Stimulated activated CD4-positive, alpha-beta T cell treated with anti-CD3 and anti-CD28 coated beads, Interleukin-4, amount 100 ng/mL, for 1 hour (primary cell): ENCODE results near the gene DPEP1.
A peak's percentile ranks its signal among the peaks of the same experiment; 100 is the strongest.
"Not testable (repeated sequence)": the region's sequence is repeated elsewhere in the genome, so short reads cannot be mapped to it uniquely, and the experiment has no call there.

ENCODE experiments used
- DNase-seq: peaks from one replicate; pipeline ENCODE4 v3.0.0-alpha.2; 2020

DPEP1 gene

DNA sequence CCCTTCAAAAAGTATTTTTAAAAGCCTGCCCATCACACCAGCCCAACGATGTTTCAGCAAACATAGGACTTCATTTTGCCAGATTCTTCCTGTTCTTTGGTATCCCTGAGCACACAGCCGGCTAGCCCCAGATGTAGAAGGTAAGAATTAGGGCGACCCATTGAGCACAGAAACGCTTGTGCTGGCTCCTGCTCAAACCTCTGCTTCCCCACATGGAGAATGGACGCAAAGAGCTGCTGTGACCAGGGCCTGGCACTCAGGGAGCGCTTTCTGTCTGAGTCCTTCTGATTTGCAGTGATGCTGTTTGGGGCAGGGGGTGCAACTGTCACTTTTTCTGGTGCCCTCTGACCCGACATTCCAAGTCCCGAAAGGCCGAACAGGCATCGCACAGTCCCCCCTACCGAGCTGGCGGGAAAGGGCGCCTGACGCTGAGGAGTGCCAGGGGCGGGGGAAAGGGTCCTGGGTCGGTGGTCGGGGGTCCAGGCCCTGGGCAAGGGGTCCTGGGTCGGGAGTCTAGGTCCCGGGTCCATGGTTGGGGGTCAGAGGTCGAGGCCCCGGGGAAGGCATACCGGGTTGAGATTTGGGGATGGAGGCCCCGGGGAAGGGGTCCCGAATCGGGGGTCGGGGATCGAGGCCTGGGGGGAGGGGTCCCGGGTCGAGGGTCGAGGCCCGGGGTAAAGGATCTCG, 43.1 kb downstream of the DPEP1 start:
- no peak for DNase-seq

DNA sequence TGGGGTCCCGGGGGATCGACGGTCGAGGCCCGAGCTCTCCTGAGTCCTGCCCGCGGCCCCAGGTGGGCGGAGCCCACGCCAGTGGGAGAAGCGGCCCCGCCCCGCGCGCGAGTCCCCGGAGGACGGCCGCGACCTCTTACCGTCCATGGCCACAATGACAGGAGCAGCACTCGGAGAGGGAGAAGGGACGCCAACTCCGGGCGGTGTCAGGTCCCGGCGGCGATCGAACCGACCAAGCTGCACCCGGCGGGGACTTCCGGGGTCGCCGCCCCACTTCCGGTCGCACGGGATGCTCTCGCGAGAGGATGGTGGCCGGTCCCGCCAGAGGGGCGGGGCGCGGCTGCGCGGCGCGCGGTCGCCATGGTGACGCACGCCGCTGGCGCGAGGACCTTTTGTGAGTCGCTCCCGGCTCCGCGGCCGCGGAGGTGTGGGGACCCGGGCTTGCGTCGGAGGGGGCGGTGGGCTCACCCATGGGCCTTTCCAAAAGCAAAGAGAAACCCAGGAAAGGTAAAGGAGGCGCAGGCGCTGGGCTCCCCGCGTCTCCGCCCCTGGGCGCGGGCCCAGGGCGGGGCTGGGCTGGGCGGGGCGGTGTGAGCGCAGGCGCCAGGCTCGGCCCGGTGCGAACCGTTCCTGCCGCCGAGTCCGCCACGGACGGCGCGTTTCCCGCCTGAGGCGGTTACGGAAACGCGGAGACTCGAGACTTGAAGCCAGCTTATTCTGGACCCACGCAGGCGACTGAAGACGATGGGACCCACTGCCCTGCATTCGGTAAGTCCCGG, 44.2 kb downstream of the DPEP1 start, which contains the start of the genes CHMP1A and SPATA33:
Gene CHMP1A, minus strand, starts transcription at position 267 of the 779 bp plus-strand sequence. Its CDS starts 120 bp downstream, at position 147.
Gene SPATA33, plus strand, starts transcription at position 395 of the 779 bp plus-strand sequence. Its CDS starts 76 bp downstream, at position 471.
- peak; percentile 92 for DNase-seq

DNA sequence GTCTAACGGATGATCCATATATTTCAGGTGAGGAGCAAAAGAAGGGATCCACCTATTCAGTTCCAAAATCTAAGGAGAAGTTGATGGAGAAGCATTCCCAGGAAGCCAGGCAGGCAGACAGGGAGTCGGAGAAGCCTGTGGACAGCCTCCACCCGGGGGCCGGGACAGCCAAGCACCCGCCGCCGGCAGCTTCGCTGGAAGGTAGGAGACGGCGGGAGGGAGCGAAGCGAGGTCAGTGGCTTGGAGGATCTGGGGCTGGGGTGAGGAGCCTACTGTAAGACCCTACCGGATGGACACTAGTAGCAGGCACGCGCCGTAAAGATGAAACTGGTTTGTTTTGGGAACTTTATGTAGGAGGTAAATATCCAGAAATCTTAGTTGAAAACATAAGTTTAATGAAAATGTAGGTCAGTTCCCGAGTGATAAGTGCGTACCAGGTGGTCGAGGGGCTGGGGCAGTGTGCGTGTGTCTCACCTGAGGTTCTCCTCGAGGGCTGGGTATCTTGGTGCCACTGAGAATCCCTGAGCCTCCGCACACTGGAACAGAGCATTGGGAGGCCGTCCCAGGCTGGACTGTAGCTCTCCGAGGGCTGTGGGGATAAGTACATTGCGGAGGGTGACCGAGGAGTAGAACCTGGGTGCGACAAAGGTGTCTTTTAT, 44.9 kb downstream of the DPEP1 start:
- no peak for DNase-seq

DNA sequence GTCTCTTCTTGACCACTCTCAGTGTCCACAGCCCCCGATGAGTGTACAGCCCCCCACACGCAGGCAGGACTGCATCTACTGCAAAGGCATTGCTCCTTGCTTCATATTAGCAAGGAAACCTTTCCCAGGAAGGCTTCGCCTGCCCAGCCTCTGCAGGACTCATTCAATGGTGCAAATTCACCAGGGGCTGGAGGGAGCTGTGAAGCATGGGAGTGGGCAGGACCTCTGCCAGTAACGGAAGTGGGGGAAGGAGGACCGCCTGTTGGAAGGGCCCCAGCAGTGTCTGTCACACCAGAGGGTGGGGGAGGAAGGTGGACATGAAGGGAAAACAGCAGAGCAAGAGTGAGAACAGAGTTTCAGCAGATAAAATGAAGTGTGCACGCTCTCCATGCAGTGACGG, 46.7 kb downstream of the DPEP1 start:
- DNase-seq: no peak

DNA sequence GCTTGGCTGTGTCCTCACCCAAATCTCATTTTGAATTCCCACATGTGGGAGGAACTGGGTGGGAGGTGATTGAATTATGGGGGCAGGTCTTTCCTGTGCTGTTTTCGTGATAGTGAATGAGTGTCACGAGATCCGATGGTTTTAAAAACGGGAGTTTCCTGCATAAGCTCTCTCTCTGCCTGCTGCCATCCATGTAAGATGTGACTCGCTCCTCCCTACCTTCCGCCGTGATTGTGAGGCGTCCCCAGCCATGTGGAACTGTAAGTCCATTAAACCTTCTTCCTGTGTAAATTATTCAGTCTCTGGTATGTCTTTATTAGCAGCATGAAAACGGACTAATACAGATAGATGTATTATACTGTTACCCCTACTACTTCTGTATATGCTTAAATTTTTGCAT, 47.8 kb downstream of the DPEP1 start:
- no peak for DNase-seq

DNA sequence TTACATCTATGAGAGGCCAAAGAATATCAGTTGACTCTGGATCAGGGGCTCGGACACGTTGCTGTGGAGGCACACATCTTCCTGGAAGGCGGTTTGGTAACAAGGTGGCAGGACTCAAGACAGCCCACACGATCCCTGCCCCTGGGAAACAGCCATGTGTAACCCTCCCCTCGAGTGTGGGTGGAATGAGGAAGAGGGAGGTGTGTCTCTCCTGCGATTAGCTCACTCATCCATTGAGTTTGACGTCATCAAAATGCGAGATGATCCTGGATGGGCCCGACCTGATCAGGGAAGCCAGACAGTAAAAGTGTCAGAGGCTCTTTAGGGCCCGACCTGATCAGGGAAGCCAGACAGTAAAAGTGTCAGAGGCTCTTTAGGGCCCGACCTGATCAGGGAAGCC, 50.8 kb downstream of the DPEP1 start:
- not testable (repeated sequence) for DNase-seq

DNA sequence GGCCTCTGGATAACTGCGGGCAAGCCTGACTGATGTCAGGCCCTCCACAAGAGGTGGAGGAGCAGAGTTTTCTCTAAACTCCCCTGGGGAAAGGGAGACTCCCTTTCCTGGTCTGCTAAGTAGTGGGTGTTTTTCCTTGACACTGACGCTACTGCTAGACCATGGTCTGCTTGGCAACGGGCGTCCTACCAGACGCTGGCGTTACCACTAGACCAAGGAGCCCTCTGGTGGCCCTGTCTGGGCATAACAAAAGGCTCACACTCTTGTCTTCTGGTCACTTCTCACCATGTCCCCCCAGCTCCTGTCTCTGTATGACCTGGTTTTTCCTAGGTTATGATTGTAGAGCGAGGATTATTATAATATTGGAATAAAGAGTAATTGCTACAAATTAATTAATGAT, 53.6 kb downstream of the DPEP1 start:
- DNase-seq: not testable (repeated sequence)

DNA sequence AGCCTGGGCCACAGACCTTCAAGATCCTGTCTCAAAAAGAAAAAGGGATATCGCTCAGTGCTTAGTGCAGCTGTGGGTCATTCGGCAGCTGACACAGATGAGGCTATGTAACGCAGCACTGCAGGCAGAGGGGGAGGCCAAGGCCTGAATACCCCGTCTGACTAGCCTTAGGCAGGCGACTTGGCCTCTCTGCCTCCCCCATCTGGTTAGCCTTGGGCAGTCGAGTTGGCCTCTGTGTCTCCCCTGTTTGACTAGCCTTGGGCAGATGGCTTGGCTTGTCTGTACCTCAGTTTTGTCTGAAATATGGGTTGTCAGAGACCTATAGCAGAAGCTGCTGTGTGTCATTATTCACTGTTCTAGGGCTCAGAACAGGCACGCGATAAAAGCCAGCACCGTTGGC, 54.2 kb downstream of the DPEP1 start:
- no peak for DNase-seq

DNA sequence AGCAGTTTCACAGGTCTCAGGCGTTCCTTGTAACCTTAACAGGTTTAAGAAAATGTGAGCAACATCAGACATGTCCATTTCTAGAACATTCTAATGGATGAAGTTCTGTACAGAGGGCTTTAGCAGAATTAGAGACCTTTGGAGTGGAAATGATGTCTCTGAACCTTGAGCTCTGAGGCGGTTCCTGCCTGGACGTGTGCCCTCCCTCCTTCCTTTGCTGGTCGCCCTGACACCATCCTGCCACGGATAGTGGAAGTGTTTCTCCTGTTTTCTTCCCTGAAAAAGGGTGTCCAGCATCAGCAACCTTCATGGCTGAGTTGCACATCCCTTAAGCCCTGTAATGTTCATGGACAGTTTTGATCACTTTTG, 55.3 kb downstream of the DPEP1 start:
- DNase-seq: no peak

DNA sequence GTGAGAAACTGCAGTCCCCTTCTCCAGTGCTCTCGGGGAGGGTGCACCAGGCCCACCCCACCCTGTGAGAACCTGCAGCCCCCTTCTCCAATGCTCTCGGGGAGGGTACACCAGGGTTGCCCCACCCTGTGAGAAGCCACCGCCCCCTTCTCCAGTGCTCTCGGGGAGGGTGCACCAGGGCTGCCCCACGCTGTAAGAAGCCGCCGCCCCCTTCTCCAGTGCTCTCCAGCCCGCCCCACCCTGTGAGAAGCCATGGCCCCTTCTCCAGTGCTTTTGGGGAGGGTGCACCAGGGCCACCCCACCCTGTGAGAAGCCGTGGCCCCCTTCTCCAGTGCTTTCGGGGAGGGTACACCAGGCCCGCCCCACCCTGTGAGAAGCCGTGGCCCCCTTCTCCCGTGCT, 56.3 kb downstream of the DPEP1 start:
- DNase-seq: no peak

DNA sequence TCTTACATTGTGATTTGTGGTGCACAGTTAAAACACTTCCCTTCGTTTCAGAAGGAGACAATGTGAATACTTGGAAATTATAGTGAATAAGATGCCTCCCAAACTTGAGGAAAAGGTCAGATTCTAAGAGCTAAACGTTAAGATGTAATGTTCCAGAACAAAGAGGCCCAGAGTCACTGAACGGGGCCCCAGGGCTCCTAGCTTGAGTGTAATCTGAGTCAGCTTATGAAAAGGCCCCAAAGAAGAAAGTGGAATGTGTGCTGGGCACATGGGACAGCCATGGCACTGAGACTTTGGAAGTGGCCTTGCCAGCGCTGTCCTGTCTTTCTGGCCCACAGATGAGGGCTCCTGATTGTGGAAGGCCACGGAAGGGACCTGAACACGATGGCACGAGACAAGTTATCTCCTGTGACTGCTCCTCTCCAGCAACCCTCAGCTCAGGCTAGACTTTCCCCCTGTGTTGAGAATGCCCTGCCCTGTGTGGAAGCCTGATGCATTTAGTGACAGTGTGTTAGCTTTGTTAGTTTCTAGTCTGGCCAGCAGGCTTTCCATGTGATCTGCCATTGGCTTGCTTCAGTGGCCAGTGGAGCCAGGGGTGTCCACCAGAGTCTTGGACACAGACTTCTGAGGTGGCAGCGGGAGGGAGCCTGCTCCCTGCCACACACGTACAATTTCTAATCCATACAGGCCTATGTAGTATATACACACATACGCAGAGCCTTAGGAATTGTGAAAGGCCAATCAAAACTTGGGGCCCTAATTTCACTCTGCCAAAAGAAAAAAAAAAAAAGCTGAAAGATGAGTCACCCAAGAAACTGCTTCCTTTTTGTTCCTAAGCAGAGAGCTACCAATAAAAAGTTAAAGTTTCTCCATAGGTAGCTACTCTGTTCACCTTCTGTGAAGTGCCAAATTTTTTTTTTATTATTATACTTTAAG, 57.3 kb downstream of the DPEP1 start:
- no peak for DNase-seq

DNA sequence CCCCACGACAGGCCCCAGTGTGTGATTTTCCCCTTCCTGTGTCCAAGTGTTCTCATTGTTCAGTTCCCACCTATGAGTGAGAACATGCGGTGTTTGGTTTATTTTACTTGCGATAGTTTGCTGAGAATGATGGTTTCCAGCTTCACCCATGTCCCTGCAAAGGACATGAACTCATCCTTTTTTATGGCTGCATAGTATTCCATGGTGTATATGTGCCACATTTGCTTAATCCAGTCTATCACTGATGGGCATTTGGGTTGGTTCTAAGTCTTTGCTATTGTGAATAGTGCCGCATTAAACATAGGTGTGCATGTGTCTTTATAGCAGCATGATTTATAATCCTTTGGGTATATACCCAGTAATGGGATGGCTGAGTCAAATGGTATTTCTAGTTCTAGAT, 58.1 kb downstream of the DPEP1 start:
- DNase-seq: not testable (repeated sequence)

DNA sequence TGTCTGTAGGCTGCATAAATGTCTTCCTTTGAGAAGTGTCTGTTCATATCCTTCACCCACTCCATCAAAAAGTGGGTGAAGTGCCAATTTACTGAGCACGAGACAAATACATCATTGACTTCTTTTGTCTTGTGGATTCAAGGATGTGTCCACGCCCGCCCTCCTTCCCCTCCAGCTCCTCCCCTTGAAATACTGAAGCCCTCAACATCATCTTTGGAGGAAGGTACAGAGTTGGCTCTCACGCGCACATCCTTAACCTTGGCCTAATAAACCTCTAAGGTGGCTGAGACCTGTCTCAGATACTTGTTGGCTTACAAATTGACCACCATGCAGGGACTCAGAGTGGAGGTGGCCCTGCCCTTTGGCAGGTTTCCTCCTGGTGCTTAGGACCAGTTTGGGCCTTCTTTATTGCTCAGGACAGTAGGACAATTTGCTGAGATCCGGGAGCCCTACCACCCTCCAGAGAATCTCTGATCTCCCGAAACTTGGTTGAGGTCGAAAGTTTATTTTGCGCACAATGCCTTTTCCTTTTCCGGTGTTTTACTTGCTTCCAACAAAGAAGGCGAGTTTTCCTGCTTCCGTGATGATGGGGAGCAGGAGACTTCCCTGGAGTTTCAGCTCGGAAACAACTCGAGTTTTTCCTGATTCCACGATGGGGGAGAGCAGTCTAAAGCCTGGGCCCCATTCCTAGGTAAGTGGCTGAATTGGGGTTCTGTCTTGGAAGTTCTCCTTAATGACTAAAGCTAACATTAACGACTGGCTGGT, 58.9 kb downstream of the DPEP1 start:
- no peak for DNase-seq

DNA sequence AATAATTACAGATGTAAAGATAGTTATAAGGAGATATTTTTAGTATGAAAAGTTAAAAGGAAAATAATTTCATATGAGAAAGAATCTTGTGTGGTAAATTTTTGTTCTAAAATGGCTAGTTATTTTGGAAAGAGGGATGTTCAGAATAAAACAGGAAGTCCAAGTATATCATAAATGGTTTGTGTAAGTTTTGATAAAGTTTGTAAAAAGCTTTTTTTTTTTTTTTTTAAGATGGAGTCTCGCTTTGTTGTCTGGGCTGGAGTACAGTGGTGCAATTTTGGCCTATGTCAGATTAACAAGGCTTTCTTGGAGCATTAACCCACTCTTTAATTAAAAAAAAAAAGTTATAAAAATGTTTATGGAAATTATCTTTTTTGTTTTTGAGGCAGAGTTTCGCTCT, 64.8 kb downstream of the DPEP1 start:
- no peak for DNase-seq

DNA sequence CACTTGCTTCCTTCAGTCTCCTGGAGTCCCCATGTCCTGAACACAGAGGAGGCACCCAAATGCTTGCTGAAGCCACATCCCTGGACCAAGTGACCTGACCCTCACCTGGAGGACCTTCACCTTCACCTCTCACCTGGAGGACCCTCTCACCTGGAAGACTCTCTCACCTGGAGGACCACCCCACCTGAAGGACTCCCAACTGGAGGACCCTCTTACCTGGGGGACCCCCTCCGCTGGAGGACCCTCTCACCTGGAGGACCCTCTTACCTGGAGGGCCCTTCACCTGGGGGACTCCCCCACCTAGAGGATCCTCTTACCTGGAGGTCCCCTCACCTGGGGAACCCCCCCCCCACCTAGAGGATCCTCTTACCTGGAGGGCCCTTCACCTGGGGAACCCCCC, 72.5 kb downstream of the DPEP1 start:
- no peak for DNase-seq

DNA sequence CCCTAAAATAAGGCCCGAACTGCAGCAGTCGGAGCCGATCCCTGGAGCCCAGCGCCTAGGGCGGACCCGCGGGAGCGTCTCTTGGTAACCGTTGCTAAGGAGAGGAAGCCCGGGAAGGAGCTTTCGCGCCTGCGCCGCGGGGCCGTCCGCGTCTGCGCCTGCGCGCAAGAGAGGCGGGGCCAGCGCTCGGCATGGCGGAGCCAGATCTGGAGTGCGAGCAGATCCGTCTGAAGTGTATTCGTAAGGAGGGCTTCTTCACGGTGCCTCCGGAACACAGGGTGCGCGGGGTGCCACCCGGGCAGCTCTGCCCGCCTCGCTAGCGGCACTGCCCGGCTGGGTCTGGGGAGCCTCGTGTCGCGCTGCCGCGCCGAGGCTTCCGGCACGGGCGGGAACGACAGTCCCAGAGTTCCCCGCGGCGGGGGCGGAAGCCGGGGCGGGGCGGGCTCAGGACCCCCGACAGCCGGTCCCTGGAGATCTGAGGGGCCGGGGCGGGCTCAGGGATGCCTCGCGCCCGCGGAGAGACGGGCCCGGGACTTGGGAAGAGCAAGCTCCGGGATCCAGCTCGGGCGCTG, 73.2 kb downstream of the DPEP1 start, which contains the start of gene CDK10:
Gene CDK10, plus strand, starts transcription at position 170 of the 572 bp plus-strand sequence. Its CDS starts 22 bp downstream, at position 192.
- DNase-seq: peak; percentile 87

DNA sequence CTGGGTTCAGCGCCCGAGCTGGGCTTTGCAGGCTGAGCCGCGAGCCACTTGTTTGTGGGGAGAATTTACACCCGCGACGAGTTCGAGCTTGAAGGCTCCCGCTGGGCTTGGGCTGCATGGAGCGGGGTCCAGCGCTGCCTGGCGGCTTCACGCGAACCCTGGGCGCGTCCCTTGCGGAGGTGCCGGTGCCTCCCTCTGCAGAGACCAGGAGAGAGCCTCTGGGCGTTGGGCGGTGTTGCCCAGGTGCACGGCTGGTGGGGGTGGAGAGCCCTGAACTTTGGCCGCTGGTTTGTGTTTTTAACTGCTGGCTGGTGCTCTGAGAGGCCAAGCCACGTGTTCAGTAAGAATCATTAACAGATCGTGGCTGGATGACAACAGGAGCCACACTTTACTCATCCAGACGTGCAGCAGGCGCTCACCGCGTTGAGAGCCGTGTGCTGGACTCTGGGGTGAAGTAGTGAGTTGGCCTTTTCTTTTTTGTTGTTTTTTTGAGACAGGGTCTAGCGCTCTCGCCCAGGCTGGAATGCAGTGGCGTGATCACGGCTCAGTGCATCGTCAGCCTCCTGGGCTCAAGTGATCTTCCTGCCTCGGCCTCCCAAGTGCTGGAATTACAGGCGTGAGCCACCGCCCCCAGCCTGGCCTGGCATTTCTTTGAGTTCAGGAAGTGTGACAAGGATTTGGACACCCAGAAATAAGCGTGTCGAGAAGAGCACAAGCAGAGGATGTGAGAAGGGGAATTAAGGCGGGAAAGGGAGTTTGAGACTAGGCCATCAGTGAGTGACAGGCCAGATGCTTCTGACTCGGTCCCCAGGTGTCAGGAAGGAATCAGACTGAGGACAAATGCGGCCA, 73.9 kb downstream of the DPEP1 start:
- no peak for DNase-seq
